ENCODE measurements around the gene UBL3.

The UBL3 gene

GRCh38 chr13:29805994-29806979 lies 44.1 kb downstream of the UBL3 start:
- no peak for DNase-seq

- DNase-seq, result no peak
These were observed 47.2 kb downstream of the UBL3 start for GRCh38 chr13:29803221-29803620.

- DNase-seq, result no peak
These were observed 47.8 kb downstream of the UBL3 start for GRCh38 chr13:29802621-29803020.

GRCh38 chr13:29801737-29802305 lies 48.6 kb downstream of the UBL3 start:
- no peak for DNase-seq

- no peak for DNase-seq
These were observed 49.3 kb downstream of the UBL3 start for GRCh38 chr13:29801102-29801501.

- no peak for DNase-seq
These were observed 49.7 kb downstream of the UBL3 start for GRCh38 chr13:29800687-29801086.

GRCh38 chr13:29799041-29799440 lies 51.4 kb downstream of the UBL3 start:
- DNase-seq, result no peak

- no peak for DNase-seq
These were observed 58.2 kb downstream of the UBL3 start for GRCh38 chr13:29791997-29792780.

- no peak for DNase-seq
These were observed 58.9 kb downstream of the UBL3 start for GRCh38 chr13:29791508-29791907.

- DNase-seq, result no peak
These were observed 63.7 kb downstream of the UBL3 start for GRCh38 chr13:29786698-29787097.

- no peak for DNase-seq
These were observed 64.4 kb downstream of the UBL3 start for GRCh38 chr13:29785978-29786377.

GRCh38 chr13:29782798-29783197 lies 67.6 kb downstream of the UBL3 start:
- DNase-seq, result no peak

- DNase-seq, result no peak
These were observed 75.6 kb downstream of the UBL3 start for GRCh38 chr13:29774830-29775229.

- no peak for DNase-seq
These were observed 79.2 kb downstream of the UBL3 start for GRCh38 chr13:29771247-29771646.

- DNase-seq, result no peak
These were observed 83.4 kb downstream of the UBL3 start for GRCh38 chr13:29767006-29767405.

- no peak for DNase-seq
These were observed 86.8 kb downstream of the UBL3 start for GRCh38 chr13:29763436-29764180.

- no peak for DNase-seq
These were observed 88.6 kb downstream of the UBL3 start for GRCh38 chr13:29761815-29762214.

- no peak for DNase-seq
These were observed 89.3 kb downstream of the UBL3 start for GRCh38 chr13:29761160-29761559.

GRCh38 chr13:29760544-29760943 lies 89.9 kb downstream of the UBL3 start:
- DNase-seq, result no peak

- DNase-seq, result no peak
These were observed 91.8 kb downstream of the UBL3 start for GRCh38 chr13:29758531-29759114.

- DNase-seq, result no peak
These were observed 93.9 kb downstream of the UBL3 start for GRCh38 chr13:29756506-29756905.

GRCh38 chr13:29754473-29754806 lies 96.0 kb downstream of the UBL3 start:
- DNase-seq, result no peak
